GM23338 (cell line): ENCODE results near the gene VPS37C. TPM values are rescaled to one million over a fixed set of nuclear protein-coding genes. Genes with fewer than 3 reads are reported as not detected.

Experiments used
- ATAC-seq: fragments of 200-7000 bp; cut with Tn5 transposase; 3 replicates; pipeline ENCODE4 v1.9.1; 2020
- DNase-seq: peaks from one replicate; pipeline ENCODE4 v3.0.0-alpha.2; 2015; ENCODE audit warnings: low spot score
- H2AFZ ChIP-seq: fragments of 200-600 bp; sonication (generic); 2 replicates; pipeline ENCODE4 v1.8.0; 2016; ENCODE audit warnings: antibody characterized with exemption, mild to moderate bottlenecking, moderate library complexity
- H3F3A ChIP-seq: fragments of 200-600 bp; sonication (generic); replicated peaks from 2 replicates; pipeline ENCODE4 v1.8.0; 2017; ENCODE audit warnings: antibody characterized with exemption, mixed run types, low read depth
- H3K27ac ChIP-seq: fragments of 200-600 bp; sonication (generic); 2 replicates; pipeline ENCODE4 v1.6.1; 2016; ENCODE audit warnings: low read depth
- H3K27me3 ChIP-seq: fragments of 200-600 bp; sonication (generic); 2 replicates; pipeline ENCODE4 v1.8.0; 2016; ENCODE audit warnings: mild to moderate bottlenecking, mixed run types, moderate library complexity; ENCODE audit not compliant: insufficient read depth
- H3K36me3 ChIP-seq: fragments of 200-600 bp; sonication (generic); 2 replicates; pipeline ENCODE4 v1.8.0; 2016; ENCODE audit warnings: mild to moderate bottlenecking; ENCODE audit not compliant: insufficient read depth
- H3K4me1 ChIP-seq: fragments of 200-600 bp; sonication (generic); 2 replicates; pipeline ENCODE4 v1.8.0; 2016; ENCODE audit warnings: mild to moderate bottlenecking, moderate library complexity; ENCODE audit not compliant: insufficient read depth
- H3K4me2 ChIP-seq: fragments of 200-600 bp; sonication (generic); 2 replicates; pipeline ENCODE4 v1.7.1; 2017; ENCODE audit warnings: mixed run types
- H3K4me3 ChIP-seq: fragments of 200-600 bp; sonication (generic); 2 replicates; pipeline ENCODE4 v1.6.1; 2016; ENCODE audit warnings: mixed run types
- H3K79me2 ChIP-seq: fragments of 200-600 bp; sonication (generic); replicated peaks from 2 replicates; pipeline ENCODE4 v1.8.0; 2017; ENCODE audit warnings: mild to moderate bottlenecking; ENCODE audit not compliant: insufficient read depth
- H3K9me2 ChIP-seq: fragments of 200-600 bp; sonication (generic); 2 replicates; pipeline ENCODE4 v1.8.0; 2017; ENCODE audit not compliant: insufficient read depth
- H4K20me1 ChIP-seq: fragments of 200-600 bp; sonication (generic); replicated peaks from 2 replicates; pipeline ENCODE4 v1.8.0; 2017; ENCODE audit warnings: mild to moderate bottlenecking; ENCODE audit not compliant: insufficient read depth
- H3K27ac Mint-ChIP-seq: 2 replicates; pipeline ENCODE4 v1.8.0; 2020; ENCODE audit warnings: inconsistent platforms, mild to moderate bottlenecking, moderate library complexity, mixed read lengths
- H3K27me3 Mint-ChIP-seq: 3 replicates; pipeline ENCODE4 v1.8.0; 2022; ENCODE audit warnings: low read depth, mild to moderate bottlenecking, moderate library complexity, mixed read lengths, inconsistent platforms; ENCODE audit not compliant: insufficient read depth, poor library complexity
- H3K36me3 Mint-ChIP-seq: 3 replicates; pipeline ENCODE4 v1.8.0; 2021; ENCODE audit warnings: low read depth, mild to moderate bottlenecking, inconsistent platforms, moderate library complexity, mixed read lengths
- H3K4me1 Mint-ChIP-seq: 3 replicates; pipeline ENCODE4 v1.8.0; 2020; ENCODE audit warnings: mild to moderate bottlenecking, inconsistent platforms, mixed read lengths
- H3K4me3 Mint-ChIP-seq: 3 replicates; pipeline ENCODE4 v1.8.0; 2021; ENCODE audit warnings: moderate library complexity, mild to moderate bottlenecking, inconsistent platforms, mixed read lengths
- H3K9me3 Mint-ChIP-seq: 3 replicates; pipeline ENCODE4 v1.8.0; 2020; ENCODE audit warnings: moderate library complexity, mild to moderate bottlenecking, inconsistent platforms, mixed read lengths
- CREB1 ChIP-seq: fragments of 250-450 bp; sonication (Bioruptor Pico); IDR thresholded peaks from 2 replicates; pipeline ENCODE4 v1.5.0; 2020; ENCODE audit warnings: low read depth, mild to moderate bottlenecking, moderate library complexity
- CTCF ChIP-seq, 2 experiments: fragments of 200-600 bp in 1 of 2; sonication (generic) in 1 of 2; conservative IDR thresholded peaks; 2 replicates each; pipeline versions ENCODE4 v1.5.1 to v1.6.1; 2016 to 2017; ENCODE audit warnings: antibody characterized with exemption in 2 of 2, low read depth in 2 of 2, mild to moderate bottlenecking in 2 of 2, moderate library complexity in 1 of 2
- ETS1 ChIP-seq: IDR thresholded peaks from 2 replicates; pipeline ENCODE4 v1.6.1; 2016; ENCODE audit warnings: antibody characterized with exemption
- EZH2 ChIP-seq: fragments of 200-600 bp; sonication (generic); IDR thresholded peaks from one replicate; pipeline ENCODE4 v1.8.0; 2017; ENCODE audit warnings: antibody characterized with exemption, mild to moderate bottlenecking, low read depth; ENCODE audit not compliant: unreplicated experiment
- EZH2phosphoT487 ChIP-seq: fragments of 200-600 bp; sonication (generic); IDR thresholded peaks from one replicate; pipeline ENCODE4 v1.8.1; 2018; ENCODE audit warnings: antibody characterized with exemption; ENCODE audit not compliant: unreplicated experiment
- JUNB ChIP-seq: IDR thresholded peaks from one replicate; pipeline ENCODE4 v1.6.1; 2016; ENCODE audit warnings: antibody characterized with exemption; ENCODE audit not compliant: unreplicated experiment
- NANOG ChIP-seq: IDR thresholded peaks from 2 replicates; pipeline ENCODE4 v1.6.1; 2016; ENCODE audit warnings: antibody characterized with exemption, borderline replicate concordance
- POLR2AphosphoS5 ChIP-seq: IDR thresholded peaks from 2 replicates; pipeline ENCODE4 v1.6.1; 2016; ENCODE audit warnings: antibody characterized with exemption, low read depth
- REST ChIP-seq: IDR thresholded peaks from one replicate; pipeline ENCODE4 v1.6.1; 2018; ENCODE audit warnings: antibody characterized with exemption; ENCODE audit not compliant: unreplicated experiment
- STAT1 ChIP-seq: IDR thresholded peaks from one replicate; pipeline ENCODE4 v1.6.1; 2016; ENCODE audit warnings: antibody characterized with exemption; ENCODE audit not compliant: unreplicated experiment
- ZNF114 ChIP-seq: fragments of 250-450 bp; sonication (Bioruptor Pico); IDR thresholded peaks from 2 replicates; pipeline ENCODE4 v1.5.0; 2020; ENCODE audit warnings: mild to moderate bottlenecking, moderate library complexity
- ZNF331 ChIP-seq: fragments of 250-450 bp; sonication (Bioruptor Pico); IDR thresholded peaks from 2 replicates; pipeline ENCODE4 v1.5.0; 2020; ENCODE audit warnings: low read depth, mild to moderate bottlenecking, moderate library complexity
- ZNF462 ChIP-seq: fragments of 250-450 bp; sonication (Bioruptor Pico); IDR thresholded peaks from 2 replicates; pipeline ENCODE4 v1.5.0; 2020; ENCODE audit warnings: mild to moderate bottlenecking, moderate library complexity
- polyA plus RNA-seq: library from polyadenylated mRNA; unstranded; fragments of >200 nt; fragmentation: Nextera tagmentation; extraction: Ambion mirVana; gene quantifications from 2 replicates; pipeline ENCODE4 v1.2.1, GENCODE V29; 2016
- total RNA-seq: library from RNA; depleted of rRNA; stranded (reverse); fragments of >200 nt; shearing (Covaris generic); gene quantifications from 2 replicates; pipeline ENCODE4 v1.2.3, GENCODE V29; 2014

The VPS37C gene
- total and polyA plus RNA-seq, 2 experiments from 2014 or later, result 8.8 to 19.4 TPM

GRCh38 chr11:61087426-61088119 lies 73.7 kb downstream of the VPS37C start:
- peaks cover 3% of the 10 kb centered on the region for H3K27me3 Mint-ChIP-seq
- H3K27ac ChIP-seq, result no peak overlapping the region
- no peak overlapping the region for H3K27ac Mint-ChIP-seq
- no peaks in the 10 kb centered on the region for H3K27me3 ChIP-seq
- TF ChIP-seq CREB1, result no peak
- TF ChIP-seq ZNF331, result no peak
- TF ChIP-seq REST, result no peak
- no peak for TF ChIP-seq ZNF114 (CRISPR knock-in tag)
- TF ChIP-seq EZH2, result no peak
- TF ChIP-seq ETS1, result no peak
- no peak for TF ChIP-seq CTCF (conservative IDR thresholded peaks at IDR 0.05; ENCODE audit: low read depth in 2 of 2)
- no peak for TF ChIP-seq EZH2phosphoT487
- TF ChIP-seq STAT1, result no peak
- TF ChIP-seq JUNB, result no peak
- TF ChIP-seq NANOG, result no peak
- TF ChIP-seq POLR2AphosphoS5, result no peak
- no peak for TF ChIP-seq ZNF462
- H3K4me3 Mint-ChIP-seq, result no peak overlapping the region
- no peaks in the 10 kb centered on the region for H3K36me3 Mint-ChIP-seq
- no peaks in the 10 kb centered on the region for H3F3A ChIP-seq
- H2AFZ ChIP-seq, result no peak overlapping the region
- peaks cover 11% of the 10 kb centered on the region for H3K4me1 Mint-ChIP-seq
- no peak overlapping the region for H3K4me3 ChIP-seq
- no peaks in the 10 kb centered on the region for H4K20me1 ChIP-seq
- H3K9me3 Mint-ChIP-seq, result peaks cover 4% of the 10 kb centered on the region; the same call in 2 of the 3 replicates
- H3K36me3 ChIP-seq, result no peaks in the 10 kb centered on the region
- no peaks in the 10 kb centered on the region; the same call in 1 of the 2 replicates for H3K4me1 ChIP-seq
- ATAC-seq (no peak), DNase-seq (no peak)
- no peaks in the 10 kb centered on the region for H3K79me2 ChIP-seq
- no peak overlapping the region for H3K4me2 ChIP-seq
- H3K9me2 ChIP-seq, result no peaks in the 10 kb centered on the region
